Iris pigment epithelial cell (primary cell): ENCODE measurements around the gene CBLL1.

Experiments
- DNase-seq: peaks from one replicate; pipeline ENCODE4 v3.0.0-alpha.2; 2011; ENCODE audit warnings: low read depth

CBLL1 gene

GRCh38 chr7:107743567-107744344 is at the start of gene CBLL1:
Gene CBLL1, plus strand, starts transcription at chr7:107744142. Its CDS starts 22 bp downstream, at chr7:107744164.
- peak; percentile 98 for DNase-seq

DNA sequence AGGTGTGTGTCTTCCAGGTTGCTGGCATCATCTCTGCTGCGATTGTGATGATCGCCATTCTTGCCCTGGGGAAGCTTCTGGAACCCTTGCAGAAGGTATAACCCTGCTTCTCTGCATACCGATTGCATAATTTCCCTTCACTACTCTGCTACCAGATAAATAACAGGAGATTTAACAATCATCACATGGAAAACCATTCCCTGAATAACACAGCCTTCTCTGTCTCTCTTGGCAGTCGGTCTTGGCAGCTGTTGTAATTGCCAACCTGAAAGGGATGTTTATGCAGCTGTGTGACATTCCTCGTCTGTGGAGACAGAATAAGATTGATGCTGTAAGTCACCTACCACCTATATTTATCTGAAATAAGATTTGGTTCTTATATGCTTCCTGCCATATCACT is 49.6 kb upstream of the CBLL1 start:
- DNase-seq: peak; percentile 54

- DNase-seq: no peak
Measured at GRCh38 chr7:107696330-107696946, 47.5 kb upstream of the CBLL1 start.

DNA sequence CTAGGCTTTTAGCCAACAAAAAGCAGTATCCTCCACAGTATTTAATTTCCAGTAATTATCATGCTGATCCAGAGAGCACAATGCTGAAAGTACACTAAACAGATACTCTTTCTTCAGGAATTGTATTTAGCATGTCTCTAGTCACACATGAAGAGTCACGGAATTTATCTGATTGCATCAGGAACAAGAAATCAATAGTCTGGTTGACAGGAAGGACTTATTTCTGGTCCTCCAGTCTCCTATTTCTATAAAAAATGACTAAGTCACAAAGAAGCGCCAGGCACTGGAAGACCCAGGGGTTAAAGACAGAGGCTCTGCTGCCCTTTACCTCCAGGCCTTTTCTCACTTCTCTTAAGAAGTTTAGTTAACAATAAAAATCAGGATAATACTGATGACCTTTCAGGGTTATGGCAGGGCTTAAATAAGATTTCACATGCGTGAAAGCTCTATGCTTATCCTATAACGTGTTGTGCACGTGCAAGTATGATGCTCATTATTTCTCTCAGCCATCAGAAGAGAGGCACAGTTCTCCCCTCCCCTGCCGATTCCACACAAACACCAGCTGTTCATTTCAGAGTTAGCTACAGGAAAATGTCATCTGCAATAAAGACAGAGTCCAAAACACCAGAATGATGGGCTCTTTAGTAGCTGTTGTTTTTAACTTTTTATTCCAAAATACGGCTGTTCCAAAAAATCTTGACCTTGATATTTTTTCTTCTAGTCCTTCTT is 46.5 kb upstream of the CBLL1 start:
- DNase-seq: no peak

- DNase-seq: no peak
Measured at GRCh38 chr7:107700570-107700969, 43.4 kb upstream of the CBLL1 start.

DNA sequence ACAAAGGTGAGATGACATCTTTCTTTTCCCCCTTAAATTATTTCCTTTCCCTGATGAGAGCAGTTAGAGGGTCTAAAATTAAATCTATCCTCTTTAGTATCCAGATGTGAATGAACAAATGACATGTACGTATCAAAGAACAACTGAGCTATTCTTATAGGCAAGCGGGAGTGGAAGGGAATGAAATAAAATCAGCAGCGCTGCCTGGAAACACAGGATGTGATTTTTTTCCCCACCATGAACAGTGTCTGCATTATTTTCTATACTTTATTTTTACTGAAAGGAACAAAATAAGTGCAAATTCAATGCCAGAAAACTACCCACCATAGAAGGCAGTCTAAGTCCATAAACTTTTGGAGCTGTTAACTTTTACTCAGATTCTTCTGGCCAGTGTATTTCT is 42.8 kb upstream of the CBLL1 start:
- DNase-seq: no peak

- DNase-seq: no peak
Measured at GRCh38 chr7:107703219-107703618, 40.7 kb upstream of the CBLL1 start.

DNA sequence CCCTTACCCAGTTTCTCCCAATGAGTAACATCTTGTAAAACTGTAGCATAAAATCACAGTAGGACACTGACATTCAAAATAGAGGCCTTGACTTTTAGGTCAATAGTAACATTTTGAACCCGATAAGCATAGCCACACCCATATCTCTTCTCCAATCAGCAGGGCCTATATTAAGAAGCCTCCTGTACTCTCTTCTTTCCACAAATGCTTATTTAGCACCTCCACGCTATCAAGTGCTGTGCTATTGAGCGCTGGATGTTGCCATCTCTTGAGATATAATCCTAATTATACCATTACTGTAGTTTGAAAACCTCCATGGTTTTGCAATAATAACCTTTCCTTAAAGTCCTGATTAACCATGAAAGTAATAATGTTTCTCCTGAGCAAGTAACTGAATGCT is 40.1 kb upstream of the CBLL1 start:
- DNase-seq: no peak

DNA sequence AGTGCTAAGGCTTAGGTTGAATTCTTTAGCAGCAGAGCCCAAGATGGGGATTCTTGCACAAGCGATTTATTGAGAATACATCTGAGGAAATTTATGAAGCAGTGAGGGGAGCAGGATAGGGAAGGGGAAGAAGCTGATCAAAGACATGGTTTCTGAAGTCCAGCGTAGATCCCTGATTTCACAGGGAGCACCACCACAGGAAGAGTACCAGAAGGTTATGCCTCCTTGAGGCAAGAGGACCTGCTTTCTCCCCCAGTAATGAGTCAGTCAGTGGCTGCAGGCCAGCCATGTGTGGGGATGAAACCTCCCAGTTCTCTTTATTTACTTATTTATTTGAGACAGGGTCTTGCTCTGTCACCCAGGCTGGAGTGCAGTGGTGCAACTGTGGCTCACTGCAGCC is 35.0 kb upstream of the CBLL1 start:
- peak; percentile 43 for DNase-seq

- DNase-seq: peak; percentile 76
Measured at GRCh38 chr7:107711301-107711700, 32.6 kb upstream of the CBLL1 start.

- no peak for DNase-seq
Measured at GRCh38 chr7:107712025-107712424, 31.9 kb upstream of the CBLL1 start.

- DNase-seq: no peak
Measured at GRCh38 chr7:107712896-107713295, 31.0 kb upstream of the CBLL1 start.

GRCh38 chr7:107715531-107715930 is 28.4 kb upstream of the CBLL1 start:
- peak; percentile 81 for DNase-seq

GRCh38 chr7:107718456-107719193 is 25.3 kb upstream of the CBLL1 start:
- DNase-seq: no peak

DNA sequence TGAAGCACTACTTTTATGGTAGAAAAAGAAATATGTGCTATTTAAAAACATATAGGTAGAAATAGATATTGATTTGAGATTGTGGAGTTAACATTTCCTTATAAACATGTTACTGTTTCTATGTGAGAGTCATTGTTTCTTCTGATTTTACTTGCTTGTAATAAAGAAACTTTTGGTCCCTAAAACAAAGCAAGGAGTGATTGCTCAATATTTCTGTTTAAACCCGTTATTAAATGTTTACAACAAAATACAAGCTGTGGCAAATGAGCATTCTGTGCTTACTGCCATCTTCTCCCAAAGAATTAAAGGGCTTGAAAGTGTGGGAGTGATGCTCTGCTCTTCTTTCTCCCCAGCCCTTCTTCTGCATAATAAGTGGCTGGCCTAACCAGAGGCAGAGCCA is 22.7 kb upstream of the CBLL1 start:
- DNase-seq: no peak

- no peak for DNase-seq
Measured at GRCh38 chr7:107723255-107723654, 20.7 kb upstream of the CBLL1 start.

GRCh38 chr7:107725138-107725740 is 18.7 kb upstream of the CBLL1 start:
- DNase-seq: peak; percentile 59

GRCh38 chr7:107726356-107727130 is 17.4 kb upstream of the CBLL1 start:
- DNase-seq: no peak

DNA sequence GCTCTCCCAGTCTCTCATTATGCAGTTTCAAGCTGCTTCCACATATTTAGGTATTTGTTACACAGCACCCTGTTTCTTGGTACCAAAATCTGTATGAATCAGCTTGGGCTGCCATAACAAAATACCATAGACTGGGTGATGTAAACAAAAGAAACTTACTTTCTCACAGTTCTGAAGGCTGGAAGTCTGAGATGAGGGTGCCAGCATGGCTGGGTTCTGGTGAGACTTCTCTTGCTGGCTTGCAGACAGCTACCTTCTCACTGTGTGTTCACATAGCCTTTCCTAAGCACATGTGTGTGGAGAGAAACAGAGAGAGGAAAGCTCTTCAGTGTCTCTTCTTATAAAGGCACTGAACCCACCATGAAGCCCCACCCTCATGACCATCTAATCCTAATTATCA is 15.7 kb upstream of the CBLL1 start:
- DNase-seq: peak; percentile 8

DNA sequence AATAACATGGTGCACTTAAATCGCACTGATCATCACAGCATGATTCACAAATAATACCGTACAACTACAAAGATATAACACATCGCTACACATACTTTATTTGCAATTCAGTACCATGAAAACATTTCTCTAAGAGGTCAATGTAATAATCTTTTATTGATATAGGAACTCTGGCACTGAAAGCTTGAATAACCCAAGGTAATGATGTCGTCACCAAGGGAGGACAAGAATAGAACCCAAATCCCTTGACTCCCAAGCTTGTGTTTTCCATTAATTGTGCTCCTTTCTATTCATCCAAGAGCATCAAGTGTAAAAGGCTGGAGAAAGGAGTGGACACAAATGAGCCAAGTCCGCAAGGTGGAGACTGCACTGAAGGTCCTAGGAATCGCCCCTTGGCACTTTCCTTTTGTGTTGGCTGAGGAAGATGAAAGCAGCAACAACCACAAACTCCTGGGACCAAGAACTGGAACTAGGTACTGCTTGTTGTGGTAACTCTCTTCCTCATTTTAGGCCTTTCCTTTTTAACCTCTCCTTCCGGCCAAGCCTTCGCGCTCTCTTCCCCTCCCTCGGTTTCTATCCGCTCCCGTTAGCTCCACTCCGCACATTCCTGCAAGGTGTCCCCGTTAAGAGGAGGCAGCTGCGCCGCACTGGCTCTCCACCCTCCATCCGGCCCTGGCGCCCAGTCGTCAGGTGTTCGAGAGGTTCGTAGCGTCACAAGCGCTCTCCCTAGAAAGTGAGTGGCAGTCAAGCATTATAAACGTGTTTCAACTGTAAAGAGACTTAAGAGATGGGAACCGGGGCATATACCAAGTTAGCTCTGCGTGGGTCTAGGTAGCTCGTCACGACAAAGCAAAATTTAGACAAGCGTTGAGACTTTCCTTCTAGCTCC is 1.0 kb upstream of the CBLL1 start:
- peak; percentile 6 for DNase-seq
